ENCODE data around the gene PAM16.
A peak's percentile ranks its signal among the peaks of the same experiment; 100 is the strongest.

Gene PAM16

GRCh38 chr16:4376126-4376892, 25.2 kb upstream of the PAM16 start:
- peaks cover 6% of the 10 kb centered on the region; the same call in 1 of the 2 replicates for H3K36me3 ChIP-seq (ENCODE audit: low read depth)
- ATAC-seq (ENCODE audit: low read depth): peak; percentile 26
- H3K27ac ChIP-seq (ENCODE audit: poor library complexity, severe bottlenecking): peak overlapping the region; percentile 94
- no peak for TF ChIP-seq CTCF (IDR thresholded peaks at IDR 0.05; ENCODE audit: poor library complexity, severe bottlenecking)
- DNase-seq (ENCODE audit: low spot score): no peak
- H3K27me3 ChIP-seq (ENCODE audit: insufficient read depth, poor library complexity, severe bottlenecking): no peaks in the 10 kb centered on the region
- H3K4me3 ChIP-seq (ENCODE audit: severe bottlenecking): no peak overlapping the region
- no peaks in the 10 kb centered on the region for H3K9me3 ChIP-seq (ENCODE audit: severe bottlenecking)
- H3K4me1 ChIP-seq (ENCODE audit: insufficient read depth, poor library complexity, severe bottlenecking): peaks cover 50% of the 10 kb centered on the region

GRCh38 chr16:4375717-4376116, 24.6 kb upstream of the PAM16 start:
- peak overlapping the region; percentile 94 for H3K27ac ChIP-seq (ENCODE audit: poor library complexity, severe bottlenecking)
- H3K4me1 ChIP-seq (ENCODE audit: insufficient read depth, poor library complexity, severe bottlenecking): peaks cover 50% of the 10 kb centered on the region
- H3K36me3 ChIP-seq (ENCODE audit: low read depth): peaks cover under 1% of the 10 kb centered on the region; the same call in 1 of the 2 replicates
- ATAC-seq (ENCODE audit: low read depth) (no peak), DNase-seq (ENCODE audit: low spot score) (no peak)
- no peaks in the 10 kb centered on the region for H3K9me3 ChIP-seq (ENCODE audit: severe bottlenecking)
- no peak overlapping the region for H3K4me3 ChIP-seq (ENCODE audit: severe bottlenecking)
- TF ChIP-seq CTCF (IDR thresholded peaks at IDR 0.05; ENCODE audit: poor library complexity, severe bottlenecking): no peak
- H3K27me3 ChIP-seq (ENCODE audit: insufficient read depth, poor library complexity, severe bottlenecking): no peaks in the 10 kb centered on the region

GRCh38 chr16:4373909-4374742, 23.0 kb upstream of the PAM16 start:
- Histone ChIP-seq H3K36me3 (ENCODE audit: low read depth) (no peaks in the 10 kb centered on the region), H3K27ac (ENCODE audit: poor library complexity, severe bottlenecking) (peak overlapping the region; percentile 94), H3K4me1 (ENCODE audit: insufficient read depth, poor library complexity, severe bottlenecking) (peaks cover 54% of the 10 kb centered on the region), H3K27me3 (ENCODE audit: insufficient read depth, poor library complexity, severe bottlenecking) (no peaks in the 10 kb centered on the region), H3K9me3 (ENCODE audit: severe bottlenecking) (no peaks in the 10 kb centered on the region), H3K4me3 (ENCODE audit: severe bottlenecking) (peak overlapping the region; percentile 91)
- ATAC-seq (ENCODE audit: low read depth): peak; percentile 14
- DNase-seq (ENCODE audit: low spot score): no peak
- no peak for TF ChIP-seq CTCF (IDR thresholded peaks at IDR 0.05; ENCODE audit: poor library complexity, severe bottlenecking)

- peak overlapping the region; percentile 91 for H3K4me3 ChIP-seq (ENCODE audit: severe bottlenecking)
- no peaks in the 10 kb centered on the region for H3K36me3 ChIP-seq (ENCODE audit: low read depth)
- H3K27me3 ChIP-seq (ENCODE audit: insufficient read depth, poor library complexity, severe bottlenecking): no peaks in the 10 kb centered on the region
- peak overlapping the region; percentile 94 for H3K27ac ChIP-seq (ENCODE audit: poor library complexity, severe bottlenecking)
- H3K9me3 ChIP-seq (ENCODE audit: severe bottlenecking): no peaks in the 10 kb centered on the region
- TF ChIP-seq CTCF (IDR thresholded peaks at IDR 0.05; ENCODE audit: poor library complexity, severe bottlenecking): no peak
- no peak for DNase-seq (ENCODE audit: low spot score)
- peak; percentile 13 for ATAC-seq (ENCODE audit: low read depth)
- peaks cover 61% of the 10 kb centered on the region for H3K4me1 ChIP-seq (ENCODE audit: insufficient read depth, poor library complexity, severe bottlenecking)
Observed at GRCh38 chr16:4373356-4373908, 22.3 kb upstream of the PAM16 start.

All from RWPE2 (cell line).